Activated B cell treated with CpG ODN at 0.5 μM for 24 hours (primary cell): Measurements from ENCODE around the gene GRPEL2. TPM values are rescaled to one million over a fixed set of nuclear protein-coding genes. Genes with fewer than 3 reads are reported as not detected.

ENCODE experiments used
- ATAC-seq: fragments of 200-7000 bp; cut with Tn5 transposase; one replicate; pipeline ENCODE4 v1.10.0; 2021; ENCODE audit warnings: low read depth, mild to moderate bottlenecking, moderate library complexity
- CTCF ChIA-PET: fragments of 350-600 bp; sonication (Branson Sonifier 250); formaldehyde crosslinking; loops from one replicate; lab custom pipeline; 2021; ENCODE audit warnings: antibody characterized with exemption; lab: Charles Lee
- POLR2A ChIA-PET: fragments of 350-600 bp; sonication (Branson Sonifier 250); formaldehyde crosslinking; loops from one replicate; lab custom pipeline; 2021; ENCODE audit warnings: antibody characterized with exemption; lab: Charles Lee
- DNase-seq: peaks from one replicate; pipeline ENCODE4 v3.0.0; 2022
- H3K27ac Mint-ChIP-seq: one replicate; pipeline ENCODE4 v1.8.0; 2020; ENCODE audit warnings: mixed read lengths
- H3K27me3 Mint-ChIP-seq: one replicate; pipeline ENCODE4 v1.8.0; 2021; ENCODE audit warnings: mixed read lengths
- H3K36me3 Mint-ChIP-seq: one replicate; pipeline ENCODE4 v1.8.0; 2021; ENCODE audit warnings: low read depth, mixed read lengths
- H3K4me1 Mint-ChIP-seq: one replicate; pipeline ENCODE4 v1.8.0; 2021; ENCODE audit warnings: mixed read lengths
- H3K4me3 Mint-ChIP-seq: one replicate; pipeline ENCODE4 v1.8.0; 2020; ENCODE audit warnings: mild to moderate bottlenecking, mixed read lengths
- H3K9me3 Mint-ChIP-seq: one replicate; pipeline ENCODE4 v1.8.0; 2020; ENCODE audit warnings: mixed read lengths
- intact Hi-C: fragments of 100-400 bp; cut with micrococcal nuclease; formaldehyde crosslinking; loops from one replicate; pipeline ENCODE4 v1.15.1; 2024
- total RNA-seq: library from RNA; stranded (reverse); gene quantifications from 2 replicates; pipeline ENCODE4 v1.2.3, GENCODE V29; 2022
- TF ChIP-seq, protein P1 (sequence below): fragments of 200-600 bp; IDR thresholded peaks from one replicate; pipeline ENCODE4 v1.8.0; 2022; ENCODE audit warnings: antibody characterized with exemption, mild to moderate bottlenecking

The GRPEL2 gene
- total RNA-seq, 1 donor from 2014 or later, result 14.0 TPM

DNA sequence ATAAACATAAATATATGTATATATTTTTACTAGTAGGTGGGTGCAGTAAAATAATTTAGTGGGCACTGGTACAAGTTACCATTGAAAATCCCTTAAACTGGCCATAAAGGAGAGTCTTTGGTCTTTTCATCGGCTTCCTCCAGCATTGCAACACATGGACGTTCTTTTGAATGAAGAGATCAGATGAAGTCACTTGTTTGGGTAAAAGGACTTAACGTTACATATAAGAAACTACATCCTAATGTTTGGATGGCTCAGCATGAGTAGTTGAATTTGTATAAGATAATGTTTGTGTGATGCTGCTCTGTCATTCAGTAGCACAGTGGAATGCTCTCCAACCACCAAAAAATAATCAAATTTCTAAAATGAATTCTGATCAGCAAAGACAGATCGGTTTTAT lies 42.1 kb upstream of the GRPEL2 start:
- TF ChIP-seq, protein P1, sequence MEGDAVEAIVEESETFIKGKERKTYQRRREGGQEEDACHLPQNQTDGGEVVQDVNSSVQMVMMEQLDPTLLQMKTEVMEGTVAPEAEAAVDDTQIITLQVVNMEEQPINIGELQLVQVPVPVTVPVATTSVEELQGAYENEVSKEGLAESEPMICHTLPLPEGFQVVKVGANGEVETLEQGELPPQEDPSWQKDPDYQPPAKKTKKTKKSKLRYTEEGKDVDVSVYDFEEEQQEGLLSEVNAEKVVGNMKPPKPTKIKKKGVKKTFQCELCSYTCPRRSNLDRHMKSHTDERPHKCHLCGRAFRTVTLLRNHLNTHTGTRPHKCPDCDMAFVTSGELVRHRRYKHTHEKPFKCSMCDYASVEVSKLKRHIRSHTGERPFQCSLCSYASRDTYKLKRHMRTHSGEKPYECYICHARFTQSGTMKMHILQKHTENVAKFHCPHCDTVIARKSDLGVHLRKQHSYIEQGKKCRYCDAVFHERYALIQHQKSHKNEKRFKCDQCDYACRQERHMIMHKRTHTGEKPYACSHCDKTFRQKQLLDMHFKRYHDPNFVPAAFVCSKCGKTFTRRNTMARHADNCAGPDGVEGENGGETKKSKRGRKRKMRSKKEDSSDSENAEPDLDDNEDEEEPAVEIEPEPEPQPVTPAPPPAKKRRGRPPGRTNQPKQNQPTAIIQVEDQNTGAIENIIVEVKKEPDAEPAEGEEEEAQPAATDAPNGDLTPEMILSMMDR, result no peak
- ATAC-seq, result no peak
- intact Hi-C loops, result no loop called here
- Mint-ChIP-seq H3K4me1 (no peaks in the 10 kb centered on the region), H3K27me3 (peaks cover 16% of the 10 kb centered on the region), H3K4me3 (no peak overlapping the region), H3K27ac (no peak overlapping the region), H3K9me3 (no peaks in the 10 kb centered on the region), H3K36me3 (no peaks in the 10 kb centered on the region)
- ChIA-PET POLR2A (no interaction called here), CTCF (no interaction called here)
- DNase-seq, result no peak

DNA sequence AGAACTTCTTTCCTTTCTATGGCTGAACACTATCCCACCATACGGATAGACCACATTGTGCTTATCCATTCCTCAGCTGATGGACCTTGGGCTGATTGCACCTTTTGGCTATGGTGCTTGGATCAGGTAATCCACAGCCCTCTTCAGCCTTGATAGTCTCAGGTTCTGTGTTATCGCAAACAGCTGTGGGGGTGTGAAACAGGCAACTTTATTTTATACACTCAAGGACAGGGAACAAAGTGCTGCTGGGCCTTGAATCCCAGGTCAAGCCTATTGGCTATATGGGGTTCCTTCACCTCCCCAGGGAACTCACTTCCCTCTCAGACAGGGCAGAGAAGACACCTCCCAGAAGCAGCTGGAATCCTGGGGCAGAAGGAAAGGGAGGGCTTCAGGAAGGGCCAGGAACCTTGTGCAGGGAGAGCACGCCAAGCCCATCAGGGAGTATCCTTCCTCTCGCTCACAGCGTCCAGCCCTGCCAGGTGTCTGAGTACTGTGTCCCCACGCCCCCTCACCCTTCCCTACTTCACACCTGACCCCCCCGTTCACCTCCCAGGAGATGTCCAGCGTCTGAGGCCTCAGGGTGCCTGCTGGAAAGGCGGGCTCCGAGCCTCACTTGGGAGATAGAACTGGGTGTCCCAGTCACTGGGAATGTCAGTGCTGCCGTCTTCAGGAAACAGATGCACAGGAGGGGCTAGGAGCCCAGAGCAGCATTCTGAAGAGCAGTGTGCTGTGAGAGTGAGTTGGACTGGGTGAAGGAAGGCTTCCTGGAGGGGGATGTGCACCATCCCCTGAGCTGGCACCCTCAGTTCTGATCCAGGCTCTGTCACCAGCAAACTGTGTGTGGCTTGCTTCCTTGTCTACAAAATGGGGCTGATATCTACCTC lies 40.9 kb upstream of the GRPEL2 start:
- ChIA-PET CTCF (no interaction called here), POLR2A (no interaction called here)
- Mint-ChIP-seq H3K4me1 (no peaks in the 10 kb centered on the region), H3K27me3 (peaks cover 11% of the 10 kb centered on the region), H3K9me3 (no peaks in the 10 kb centered on the region), H3K36me3 (no peaks in the 10 kb centered on the region), H3K27ac (no peak overlapping the region), H3K4me3 (no peak overlapping the region)
- no peak for ATAC-seq
- intact Hi-C loops, result no loop called here
- DNase-seq, result no peak
- TF ChIP-seq, protein P1, result no peak

DNA sequence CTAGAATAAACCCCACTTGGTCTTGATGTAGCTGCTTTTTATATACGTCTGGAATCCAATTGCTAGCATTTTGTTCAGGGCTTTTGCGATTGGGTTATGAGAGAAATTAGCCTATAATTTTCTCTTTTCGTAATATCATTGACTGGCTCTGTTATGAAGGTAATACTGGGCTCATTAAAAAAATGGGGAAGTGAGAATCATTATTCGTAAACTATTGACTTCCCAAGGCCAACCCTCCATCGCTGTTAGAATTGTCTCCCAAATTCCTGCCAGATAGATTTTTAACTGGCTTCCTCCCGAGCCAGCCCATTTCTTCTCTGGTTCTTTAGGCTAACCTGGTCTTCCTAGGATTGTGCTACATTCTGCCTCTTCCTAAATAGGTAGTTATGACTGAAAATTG lies 35.9 kb upstream of the GRPEL2 start:
- ATAC-seq, result no peak
- H3K4me3 Mint-ChIP-seq, result no peak overlapping the region
- H3K27ac Mint-ChIP-seq, result no peak overlapping the region
- H3K4me1 Mint-ChIP-seq, result no peaks in the 10 kb centered on the region
- no peaks in the 10 kb centered on the region for H3K9me3 Mint-ChIP-seq
- H3K27me3 Mint-ChIP-seq, result peaks cover 2% of the 10 kb centered on the region
- DNase-seq, result no peak
- intact Hi-C loops, result no loop called here
- H3K36me3 Mint-ChIP-seq, result no peaks in the 10 kb centered on the region
- TF ChIP-seq, protein P1, result no peak
- CTCF ChIA-PET, result no interaction called here
- POLR2A ChIA-PET, result no interaction called here

- TF ChIP-seq, protein P1, result no peak
- ATAC-seq, result no peak
- no peaks in the 10 kb centered on the region for H3K9me3 Mint-ChIP-seq
- CTCF ChIA-PET, result no interaction called here
- POLR2A ChIA-PET, result no interaction called here
- intact Hi-C loops, result no loop called here
- no peak overlapping the region for H3K27ac Mint-ChIP-seq
- H3K36me3 Mint-ChIP-seq, result no peaks in the 10 kb centered on the region
- H3K4me3 Mint-ChIP-seq, result no peak overlapping the region
- peaks cover 2% of the 10 kb centered on the region for H3K27me3 Mint-ChIP-seq
- no peak for DNase-seq
- H3K4me1 Mint-ChIP-seq, result no peaks in the 10 kb centered on the region
Observed at GRCh38 chr5:149310488-149310887, 34.8 kb upstream of the GRPEL2 start.

DNA sequence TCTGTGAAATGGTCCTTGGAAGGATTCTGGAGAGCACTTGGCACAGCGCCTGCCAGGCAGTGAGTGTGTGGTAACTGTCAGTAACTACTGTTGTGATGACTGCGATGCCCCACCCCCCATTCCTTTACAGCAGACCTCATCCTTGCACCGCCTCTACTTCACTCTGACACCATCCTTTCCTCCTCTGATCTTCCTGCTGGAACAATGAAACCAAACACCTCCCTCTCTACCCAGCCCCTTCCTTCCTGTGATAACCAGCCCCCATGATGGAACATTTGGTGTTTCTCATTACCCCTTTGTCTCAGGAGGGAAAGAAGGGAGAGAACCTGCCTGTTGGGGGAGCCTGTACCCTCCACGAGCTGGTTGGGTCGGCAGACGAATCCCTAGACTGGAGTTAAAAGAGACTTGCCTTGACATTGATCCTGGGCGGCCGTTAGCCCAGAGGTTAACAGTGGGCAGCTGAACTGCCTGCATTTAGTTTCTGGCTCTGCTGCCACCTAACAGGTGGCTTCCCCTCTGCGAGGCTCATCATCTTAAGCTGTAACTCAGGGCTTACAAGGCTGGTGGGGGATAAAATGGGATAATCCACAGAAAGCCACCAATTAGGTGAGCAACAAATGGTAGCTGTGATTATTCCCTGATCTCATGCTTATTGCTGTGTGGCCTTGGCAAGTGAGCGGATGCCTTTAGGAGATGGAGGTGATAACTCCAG lies 34.2 kb upstream of the GRPEL2 start:
- intact Hi-C loops, result no loop called here
- H3K27ac Mint-ChIP-seq, result no peak overlapping the region

More for the DNA sequence above, 34.2 kb upstream of the GRPEL2 start:
- POLR2A ChIA-PET, result no interaction called here
- Mint-ChIP-seq H3K36me3 (no peaks in the 10 kb centered on the region), H3K27me3 (no peaks in the 10 kb centered on the region), H3K4me3 (no peak overlapping the region), H3K4me1 (no peaks in the 10 kb centered on the region), H3K9me3 (no peaks in the 10 kb centered on the region)
- ATAC-seq (no peak), DNase-seq (no peak)
- TF ChIP-seq, protein P1, result no peak
- CTCF ChIA-PET, result interaction anchor here (1.0 kb wide), 1 partner anchor 254 kb away, joined by 3 read pairs; no protein-coding TSS in a partner anchor
